Heart right ventricle (tissue), 16 donors: Measurements from ENCODE around the gene C3orf33. TPM values are rescaled to one million over a fixed set of nuclear protein-coding genes. Genes with fewer than 3 reads are reported as not detected.
"Not testable (repeated sequence)": the region's sequence is repeated elsewhere in the genome, so short reads cannot be mapped to it uniquely, and the experiment has no call there.

Experiments
- ATAC-seq, 8 donors: fragments of 200-7000 bp; cut with Tn5 transposase; one replicate each; pipeline ENCODE4 v1.9.1; 2020; ENCODE audit warnings: mild to moderate bottlenecking in 8 of 8, moderate library complexity in 8 of 8, moderate number of reproducible peaks in 1 of 8
- DNase-seq, 2 donors: peaks; one replicate each; pipeline ENCODE4 v3.0.0-alpha.2; 2020
- H3K27ac ChIP-seq, 10 donors: fragments of 200-600 bp; sonication (generic) in 2 of 10; one replicate each; pipeline versions ENCODE4 v1.5.0 to v1.8.0; 2020 to 2022; ENCODE audit warnings: mild to moderate bottlenecking in 3 of 10
- H3K27me3 ChIP-seq, 7 donors: fragments of 200-600 bp; one replicate each; pipeline ENCODE4 v1.8.0; 2021 to 2022; ENCODE audit warnings: mild to moderate bottlenecking in 2 of 7
- H3K36me3 ChIP-seq, 9 donors: fragments of 200-600 bp; sonication (generic) in 1 of 9; one replicate each; pipeline versions ENCODE4 v1.5.0 to v1.8.0; 2020 to 2022; ENCODE audit warnings: mild to moderate bottlenecking in 2 of 9
- H3K4me1 ChIP-seq, 9 donors: fragments of 200-600 bp; sonication (generic) in 1 of 9; one replicate each; pipeline versions ENCODE4 v1.5.0 to v1.8.0; 2020 to 2022; ENCODE audit warnings: mild to moderate bottlenecking in 4 of 9
- H3K4me3 ChIP-seq, 10 donors: fragments of 200-600 bp; sonication (generic) in 2 of 10; one replicate each; pipeline versions ENCODE4 v1.5.0 to v1.8.0; 2020 to 2022; ENCODE audit warnings: mild to moderate bottlenecking in 7 of 10, moderate library complexity in 2 of 10
- H3K9me3 ChIP-seq, 11 donors: fragments of 200-600 bp in 10 of 11; sonication (generic) in 2 of 11; one replicate each; pipeline versions ENCODE4 v1.5.0 to v1.8.0; 2013 to 2022; ENCODE audit warnings: mild to moderate bottlenecking in 2 of 11, control low read depth in 1 of 11, moderate library complexity in 1 of 11
- WGBS, 2 donors: extraction: QIAGEN DNeasy Blood & Tissue Kit; methylation state at CpG; one replicate each; pipeline ENCODE4 v1.1.7; 2013; ENCODE audit warnings: inconsistent platforms in 1 of 2; 5-methylcytosine and 5-hydroxymethylcytosine counted together
- intact Hi-C, 10 donors: fragments of 100-400 bp; cut with DNase I; formaldehyde crosslinking; loops; one replicate each; pipeline versions ENCODE4 v1.11.1 to v1.14.2; 2022
- polyA plus RNA-seq, 2 donors: library from polyadenylated mRNA; stranded (reverse); fragments of 200-250 nt; gene quantifications; one replicate each; pipeline ENCODE4 v1.2.3, GENCODE V29; 2013
- total RNA-seq, 10 donors: library from RNA; stranded (reverse); fragmentation: NEBNext Ultra II Directional in 3 of 10; extraction: Animal tissue kit (Norgen Biotek cat#: 25700) in 3 of 10; gene quantifications; one replicate each; pipeline versions ENCODE4 v1.2.1 to v1.2.4, GENCODE V29; 2021 to 2023
- TF ChIP-seq, protein P1 (sequence below), 9 donors: fragments of 200-600 bp; sonication (generic) in 2 of 9; IDR thresholded peaks; one replicate each; pipeline versions ENCODE4 v1.5.0 to v1.8.0; 2021 to 2022; ENCODE audit warnings: antibody characterized with exemption in 9 of 9, mild to moderate bottlenecking in 5 of 9, moderate library complexity in 1 of 9
- donor health status: Arrhythmogenic right ventricular cardiomyopathy.
- donor health status: ischemic (EF 13 %, LVEDD 7.1; RV severe dilation, severe dysfunction).
- donor health status: healthy with polysubstance abuse.
- donor health status: DM: no; HTN: yes; CAD: no.
- donor health status: DM: no; HTN: no; CAD: no.
- donor health status: ischemic (EF 25% LVEDD 6.9; RV normal size, moderate dysfunction).
- donor health status: ischemic (EF 25% LVEDD 5.7; RV mildly dilated, moderate dysfunction).
- donor health status: healthy.
- donor health status: DM: yes; HTN: yes; CAD: no.
- donor health status: Ischemic cardiomyopathy.
- donor health status: ischemic (EF 35%, LVEDD 5.7; RV mildly dilated, moderate dysfunction).
- donor health status: nonischemic (EF 11% LVEDD 7.7; RV severe dilation, severe dysfunction).
- donor health status: DM: yes; HTN: yes; CAD: no.
- donor health status: PGD.
- donor health status: ischemic (EF 29% LVEDD 5.4; RV normal size, mild dysfunction).
- donor health status: nonischemic (EF 23%, LVEDD 6.1; RV moderate dilation, normal function).

The C3orf33 gene
- total and polyA plus RNA-seq, 12 donors, result 2.3 to 8.5 (median 5.8) TPM

DNA sequence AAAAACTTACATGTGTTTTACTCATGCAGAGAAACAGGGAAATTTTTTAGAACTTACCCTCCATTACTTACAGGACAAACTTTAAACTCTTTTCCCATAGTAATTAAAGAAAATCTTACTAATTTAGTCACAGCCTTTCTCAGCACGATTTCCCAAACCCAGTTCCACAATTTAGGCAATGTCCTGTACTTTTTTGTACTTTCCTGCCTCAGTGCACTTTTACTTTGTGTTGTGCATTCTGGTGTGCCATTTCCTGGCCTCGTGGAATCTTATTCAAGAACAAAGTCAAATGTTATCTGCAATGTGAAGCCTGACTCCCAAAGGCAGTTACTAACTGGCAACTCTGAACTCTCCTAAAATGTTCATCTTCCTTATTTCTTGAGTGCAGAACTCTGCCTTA, 46.3 kb upstream of the C3orf33 start:
- ATAC-seq (no peak), DNase-seq (no peak)
- peak overlapping the region in 2 of 10 donors; percentile 94 to 96 for H3K27ac ChIP-seq
- 21 to 23% methylated on average over 2 of the region's 2 CpGs for WGBS, 2 donors
- TF ChIP-seq, protein P1, sequence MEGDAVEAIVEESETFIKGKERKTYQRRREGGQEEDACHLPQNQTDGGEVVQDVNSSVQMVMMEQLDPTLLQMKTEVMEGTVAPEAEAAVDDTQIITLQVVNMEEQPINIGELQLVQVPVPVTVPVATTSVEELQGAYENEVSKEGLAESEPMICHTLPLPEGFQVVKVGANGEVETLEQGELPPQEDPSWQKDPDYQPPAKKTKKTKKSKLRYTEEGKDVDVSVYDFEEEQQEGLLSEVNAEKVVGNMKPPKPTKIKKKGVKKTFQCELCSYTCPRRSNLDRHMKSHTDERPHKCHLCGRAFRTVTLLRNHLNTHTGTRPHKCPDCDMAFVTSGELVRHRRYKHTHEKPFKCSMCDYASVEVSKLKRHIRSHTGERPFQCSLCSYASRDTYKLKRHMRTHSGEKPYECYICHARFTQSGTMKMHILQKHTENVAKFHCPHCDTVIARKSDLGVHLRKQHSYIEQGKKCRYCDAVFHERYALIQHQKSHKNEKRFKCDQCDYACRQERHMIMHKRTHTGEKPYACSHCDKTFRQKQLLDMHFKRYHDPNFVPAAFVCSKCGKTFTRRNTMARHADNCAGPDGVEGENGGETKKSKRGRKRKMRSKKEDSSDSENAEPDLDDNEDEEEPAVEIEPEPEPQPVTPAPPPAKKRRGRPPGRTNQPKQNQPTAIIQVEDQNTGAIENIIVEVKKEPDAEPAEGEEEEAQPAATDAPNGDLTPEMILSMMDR (IDR thresholded peaks at IDR 0.05), result no peak
- peak overlapping the region; percentile 5 to 100 (median 89) for H3K4me3 ChIP-seq
- peaks cover 16 to 64% (median 53%) of the 10 kb centered on the region in 9 donors for H3K4me1 ChIP-seq
- peaks cover 0 to 25% (median 0%) of the 10 kb centered on the region in 9 donors for H3K36me3 ChIP-seq
- intact Hi-C loops, result loop anchor here in 5 of 10 donors (5.0 to 10.0 kb wide), 4 partner anchors 45 to 1232 kb away; partner anchors contain the start of genes C3orf33 (in 4 of the 5) and PLCH1 (in 1 of the 5)
- no peaks in the 10 kb centered on the region for H3K27me3 ChIP-seq
- H3K9me3 ChIP-seq, result no peaks in the 10 kb centered on the region

GRCh38 chr3:155849404-155849803, 43.3 kb upstream of the C3orf33 start:
- not testable (repeated sequence) for H3K27me3 ChIP-seq, H3K4me3 ChIP-seq, DNase-seq, H3K27ac ChIP-seq, ATAC-seq, H3K9me3 ChIP-seq
- intact Hi-C loops, result loop anchor here in 1 of 10 donors (5.0 kb wide), 1 partner anchor 42 kb away; the partner anchor contains the start of gene C3orf33
- peaks cover 16 to 84% (median 69%) of the 10 kb centered on the region in 9 donors for H3K4me1 ChIP-seq
- peaks cover 0 to 32% (median 0%) of the 10 kb centered on the region in 9 donors for H3K36me3 ChIP-seq
- 88 to 92% methylated on average over 3 of the region's 3 CpGs for WGBS, 2 donors

- WGBS, 2 donors, result 81 to 96% methylated on average over 3 of the region's 3 CpGs
- ATAC-seq (no peak), DNase-seq (no peak)
- Histone ChIP-seq H3K27me3 (no peaks in the 10 kb centered on the region), H3K36me3 (peaks cover 0 to 35% (median 0%) of the 10 kb centered on the region in 9 donors), H3K4me3 (no peak overlapping the region), H3K4me1 (peaks cover 16 to 92% (median 66%) of the 10 kb centered on the region in 9 donors), H3K27ac (no peak overlapping the region), H3K9me3 (no peaks in the 10 kb centered on the region)
- TF ChIP-seq, protein P1 (IDR thresholded peaks at IDR 0.05), result no peak
- intact Hi-C loops, result loop anchor here in 1 of 10 donors (5.0 kb wide), 1 partner anchor 41 kb away; the partner anchor contains the start of gene C3orf33
Observed at GRCh38 chr3:155847993-155848392, 41.9 kb upstream of the C3orf33 start.

DNA sequence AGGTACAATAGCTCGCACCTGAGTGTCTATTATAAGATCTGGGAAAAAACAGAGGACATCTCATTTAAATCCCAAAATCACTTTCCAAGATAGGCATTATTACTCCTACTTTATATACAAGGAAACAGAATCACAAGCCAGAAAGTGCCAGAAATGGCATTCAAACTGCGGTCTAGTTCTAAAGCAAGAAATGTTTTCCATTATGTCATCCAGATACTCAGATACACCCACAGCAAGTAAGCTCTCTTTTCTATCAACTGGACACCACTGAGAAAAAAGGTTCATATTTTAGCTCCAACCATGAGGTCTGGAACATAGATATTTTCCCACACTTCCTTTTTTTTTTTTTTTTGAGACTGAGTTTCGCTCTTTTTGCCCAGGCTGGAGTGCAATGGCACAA, 40.0 kb upstream of the C3orf33 start:
- no peak overlapping the region for H3K4me3 ChIP-seq
- H3K4me1 ChIP-seq, result peaks cover 3 to 74% (median 47%) of the 10 kb centered on the region in 9 donors
- DNase-seq, result no peak
- no peaks in the 10 kb centered on the region for H3K27me3 ChIP-seq
- TF ChIP-seq, protein P1 (IDR thresholded peaks at IDR 0.05), result no peak
- H3K27ac ChIP-seq, result peak overlapping the region in 3 of 10 donors; percentile 14 to 16 (median 16)
- no peaks in the 10 kb centered on the region for H3K9me3 ChIP-seq
- H3K36me3 ChIP-seq, result peaks cover 0 to 35% (median 0%) of the 10 kb centered on the region in 9 donors
- WGBS, 2 donors, result 68 to 70% methylated on average over 3 of the region's 3 CpGs
- intact Hi-C loops, result loop anchor here in 1 of 10 donors (5.0 kb wide), 1 partner anchor 39 kb away; the partner anchor contains the start of gene C3orf33
- ATAC-seq, result peak in 2 of 8 donors; percentile 33 to 71

DNA sequence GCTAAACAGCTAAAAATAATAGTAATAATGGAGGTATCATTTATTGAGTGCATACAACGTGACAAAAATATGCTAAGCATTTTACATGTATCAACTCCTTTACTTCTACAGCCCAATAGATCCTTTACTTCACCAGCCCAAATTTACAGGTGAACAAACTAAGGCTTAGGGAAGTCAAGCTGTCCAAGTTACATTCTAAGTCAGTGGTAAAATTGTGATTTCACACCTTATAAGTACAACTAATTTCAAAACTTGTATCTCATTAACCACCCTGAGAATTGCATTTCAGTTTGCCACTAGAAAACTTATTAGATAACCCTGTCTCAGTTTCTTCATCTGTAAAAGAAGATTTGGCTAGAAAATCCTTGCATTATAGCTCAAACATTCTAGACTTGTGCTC, 37.5 kb upstream of the C3orf33 start:
- intact Hi-C loops, result no loop called here
- TF ChIP-seq, protein P1 (IDR thresholded peaks at IDR 0.05), result no peak
- Histone ChIP-seq H3K27ac (no peak overlapping the region), H3K4me1 (peaks cover 0 to 49% (median 29%) of the 10 kb centered on the region in 9 donors), H3K9me3 (no peaks in the 10 kb centered on the region), H3K27me3 (no peaks in the 10 kb centered on the region), H3K36me3 (peaks cover 0 to 31% (median 0%) of the 10 kb centered on the region in 9 donors), H3K4me3 (no peak overlapping the region)
- no peak for ATAC-seq
- 49 to 59% methylated on average over 1 of the region's 1 CpG for WGBS, 2 donors
- DNase-seq, result no peak
